Measurements from ENCODE around the gene ZNF442.

DNA sequence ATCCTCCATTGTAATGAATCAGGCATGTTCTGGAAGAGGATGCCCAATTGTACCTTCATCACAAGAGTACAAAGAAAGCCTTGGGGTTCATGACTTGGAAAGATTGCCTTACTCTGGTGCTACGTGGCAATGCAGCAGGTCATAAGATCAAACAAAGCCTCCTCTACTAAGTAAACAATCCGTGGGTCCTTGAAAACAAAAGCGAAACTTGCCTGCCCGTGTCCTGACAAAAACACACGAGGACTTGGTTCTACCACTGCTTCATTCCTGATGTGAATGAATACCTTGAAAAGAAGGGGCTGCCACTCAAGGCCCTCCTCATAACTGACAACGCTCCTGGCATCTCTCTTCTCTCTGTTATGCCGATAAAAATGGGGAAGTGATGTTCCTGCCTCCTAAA lies 50.9 kb downstream of the ZNF442 start:
- TF ChIP-seq, protein P1, sequence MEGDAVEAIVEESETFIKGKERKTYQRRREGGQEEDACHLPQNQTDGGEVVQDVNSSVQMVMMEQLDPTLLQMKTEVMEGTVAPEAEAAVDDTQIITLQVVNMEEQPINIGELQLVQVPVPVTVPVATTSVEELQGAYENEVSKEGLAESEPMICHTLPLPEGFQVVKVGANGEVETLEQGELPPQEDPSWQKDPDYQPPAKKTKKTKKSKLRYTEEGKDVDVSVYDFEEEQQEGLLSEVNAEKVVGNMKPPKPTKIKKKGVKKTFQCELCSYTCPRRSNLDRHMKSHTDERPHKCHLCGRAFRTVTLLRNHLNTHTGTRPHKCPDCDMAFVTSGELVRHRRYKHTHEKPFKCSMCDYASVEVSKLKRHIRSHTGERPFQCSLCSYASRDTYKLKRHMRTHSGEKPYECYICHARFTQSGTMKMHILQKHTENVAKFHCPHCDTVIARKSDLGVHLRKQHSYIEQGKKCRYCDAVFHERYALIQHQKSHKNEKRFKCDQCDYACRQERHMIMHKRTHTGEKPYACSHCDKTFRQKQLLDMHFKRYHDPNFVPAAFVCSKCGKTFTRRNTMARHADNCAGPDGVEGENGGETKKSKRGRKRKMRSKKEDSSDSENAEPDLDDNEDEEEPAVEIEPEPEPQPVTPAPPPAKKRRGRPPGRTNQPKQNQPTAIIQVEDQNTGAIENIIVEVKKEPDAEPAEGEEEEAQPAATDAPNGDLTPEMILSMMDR (conservative IDR thresholded peaks at IDR 0.05; ENCODE audit: low read depth, low read length) = no peak
- TF ChIP-seq EZH2phosphoT487 (IDR thresholded peaks at IDR 0.05; ENCODE audit: borderline replicate concordance, low read length) (no peak), EZH2 (IDR thresholded peaks at IDR 0.05; ENCODE audit: low read length, unreplicated experiment) (no peak)
